GM18526 (cell line): ENCODE measurements around the gene CCDC33.

Source experiments
- POLR2A ChIP-seq: IDR thresholded peaks from 3 replicates; pipeline ENCODE4 v1.6.1; 2011; ENCODE audit not compliant: insufficient read length; ENCODE audit errors: extremely low read depth

CCDC33 gene

DNA sequence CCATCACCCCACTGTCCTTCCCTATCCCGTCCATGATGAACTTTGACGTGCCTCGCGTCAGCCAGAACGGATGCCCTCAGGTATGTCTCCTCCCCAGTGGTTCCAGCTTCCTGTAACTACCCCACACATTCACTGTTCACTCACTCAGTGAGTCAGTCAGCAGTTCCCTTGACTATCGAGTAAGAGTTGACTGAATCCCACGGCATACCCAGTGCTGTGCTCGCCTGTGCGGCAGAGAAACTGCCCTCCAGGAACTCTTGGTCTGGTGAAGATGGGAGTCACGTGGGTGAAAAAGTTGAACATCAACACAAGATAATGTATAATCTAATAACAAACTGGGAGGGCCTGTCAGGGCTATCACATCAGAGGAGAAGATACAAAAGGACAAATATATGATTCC, 36.7 kb downstream of the CCDC33 start:
- no peak for TF ChIP-seq POLR2A

DNA sequence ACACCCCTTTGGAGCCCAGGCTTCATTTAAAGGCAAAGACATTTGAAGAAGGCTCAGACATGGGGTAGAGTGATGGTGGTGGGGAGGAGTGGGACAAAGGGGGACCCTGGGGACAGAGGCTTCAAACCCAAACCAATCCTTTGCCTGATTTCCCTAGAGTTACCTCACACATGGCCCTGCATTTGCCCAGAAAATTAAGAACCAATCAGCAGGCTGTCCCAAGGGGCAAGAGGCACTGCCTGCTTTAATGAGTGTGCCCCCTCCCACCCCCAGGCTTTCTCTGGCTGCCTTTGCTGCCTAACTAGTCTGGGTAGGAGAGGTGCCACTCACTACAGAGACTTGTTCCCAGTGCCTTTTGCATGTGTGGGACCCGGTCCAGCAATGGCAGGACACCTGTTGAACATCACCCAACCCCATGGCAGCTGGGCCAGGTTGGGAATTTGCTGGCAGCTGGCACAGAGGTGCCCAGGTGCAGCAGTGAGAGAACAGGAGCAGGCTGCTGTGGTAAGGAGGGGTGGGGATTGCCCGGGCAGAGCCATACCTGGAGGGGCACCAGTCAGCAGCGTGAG, 38.4 kb downstream of the CCDC33 start:
- TF ChIP-seq POLR2A = no peak

DNA sequence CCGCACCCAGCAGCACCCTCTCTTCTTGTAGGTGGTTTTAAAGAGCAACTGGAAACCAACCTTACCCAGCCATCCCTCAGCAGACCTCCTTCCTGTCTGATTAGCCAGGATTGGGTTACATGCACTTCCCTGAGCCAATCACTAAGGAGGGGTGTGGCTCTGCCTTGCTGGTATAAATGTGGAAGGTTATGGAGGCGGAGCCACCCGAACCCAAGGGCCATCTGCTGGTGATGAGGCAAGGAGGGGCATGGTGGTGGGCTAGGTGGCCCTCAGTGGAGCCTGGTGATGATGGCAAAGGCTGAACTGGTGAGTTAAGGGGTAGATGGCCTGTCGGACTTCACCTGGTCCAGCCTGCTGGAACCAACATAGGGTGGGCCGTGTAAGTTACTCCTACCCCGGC, 39.8 kb downstream of the CCDC33 start:
- TF ChIP-seq POLR2A = no peak

DNA sequence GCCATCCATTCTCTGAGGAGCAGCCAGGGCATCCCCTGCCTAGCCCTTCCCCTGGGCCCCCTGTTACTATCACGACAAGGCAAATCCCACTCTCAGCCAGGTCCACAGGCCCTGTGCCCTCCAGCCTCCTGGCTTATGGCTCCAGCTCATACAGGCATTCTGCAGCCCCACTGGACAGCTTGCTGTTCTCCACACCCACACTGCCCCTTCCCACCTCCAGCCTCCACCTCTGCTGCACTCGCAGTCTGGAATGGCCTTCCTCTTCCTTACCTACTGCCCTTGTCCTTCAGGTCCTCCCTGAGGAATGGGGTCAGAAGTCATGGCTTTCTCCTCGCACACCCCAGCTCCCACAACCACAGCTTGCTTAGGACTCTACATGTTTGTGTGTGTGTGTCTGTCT, 40.4 kb downstream of the CCDC33 start:
- no peak for TF ChIP-seq POLR2A

DNA sequence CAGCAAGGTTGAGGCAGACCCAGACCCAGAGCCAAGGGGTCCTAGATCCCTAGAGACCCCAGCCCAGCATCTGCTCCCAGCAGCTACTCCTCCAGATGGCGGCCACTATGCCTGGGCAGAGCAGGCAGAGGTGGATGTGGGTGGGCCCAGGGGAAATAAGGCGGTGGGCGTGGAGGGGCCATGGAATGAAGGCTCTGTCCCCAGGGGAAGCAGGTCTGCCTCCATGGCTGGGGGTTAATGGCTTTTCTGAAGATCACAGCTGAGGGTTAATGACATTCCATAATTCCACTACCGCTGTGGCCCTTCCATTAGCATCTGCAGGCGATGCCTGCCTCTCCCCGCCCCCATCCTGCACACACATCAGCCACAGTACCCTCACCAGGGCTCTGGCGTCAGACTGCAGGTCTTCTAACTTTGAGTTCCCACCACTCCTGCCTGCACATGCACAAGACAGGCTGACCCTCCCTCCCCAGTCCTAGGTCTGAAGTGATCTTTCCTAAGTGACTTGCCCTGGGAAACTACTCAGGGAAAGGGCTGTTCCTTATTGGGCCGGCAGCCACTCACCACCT, 41.2 kb downstream of the CCDC33 start:
- TF ChIP-seq POLR2A = no peak

DNA sequence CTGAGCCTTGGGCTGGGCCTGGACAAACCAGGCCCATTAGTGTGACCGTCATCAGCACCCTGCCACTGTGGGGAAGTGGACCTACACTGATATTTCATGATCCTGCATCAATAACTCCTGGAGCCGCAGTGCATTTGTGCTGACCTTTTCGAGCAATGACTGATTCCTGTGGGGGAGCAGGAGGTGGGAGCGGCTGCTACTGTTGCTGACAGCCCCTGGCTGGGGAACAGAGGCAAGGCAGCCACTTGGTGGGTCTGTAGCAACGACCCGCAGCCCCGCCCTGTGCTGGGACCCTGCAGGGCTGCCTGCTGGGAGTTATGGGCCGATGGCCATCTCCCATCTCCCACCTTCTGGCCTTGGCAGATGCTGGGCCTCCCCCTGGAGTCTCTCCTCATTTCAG, 42.1 kb downstream of the CCDC33 start:
- no peak for TF ChIP-seq POLR2A

DNA sequence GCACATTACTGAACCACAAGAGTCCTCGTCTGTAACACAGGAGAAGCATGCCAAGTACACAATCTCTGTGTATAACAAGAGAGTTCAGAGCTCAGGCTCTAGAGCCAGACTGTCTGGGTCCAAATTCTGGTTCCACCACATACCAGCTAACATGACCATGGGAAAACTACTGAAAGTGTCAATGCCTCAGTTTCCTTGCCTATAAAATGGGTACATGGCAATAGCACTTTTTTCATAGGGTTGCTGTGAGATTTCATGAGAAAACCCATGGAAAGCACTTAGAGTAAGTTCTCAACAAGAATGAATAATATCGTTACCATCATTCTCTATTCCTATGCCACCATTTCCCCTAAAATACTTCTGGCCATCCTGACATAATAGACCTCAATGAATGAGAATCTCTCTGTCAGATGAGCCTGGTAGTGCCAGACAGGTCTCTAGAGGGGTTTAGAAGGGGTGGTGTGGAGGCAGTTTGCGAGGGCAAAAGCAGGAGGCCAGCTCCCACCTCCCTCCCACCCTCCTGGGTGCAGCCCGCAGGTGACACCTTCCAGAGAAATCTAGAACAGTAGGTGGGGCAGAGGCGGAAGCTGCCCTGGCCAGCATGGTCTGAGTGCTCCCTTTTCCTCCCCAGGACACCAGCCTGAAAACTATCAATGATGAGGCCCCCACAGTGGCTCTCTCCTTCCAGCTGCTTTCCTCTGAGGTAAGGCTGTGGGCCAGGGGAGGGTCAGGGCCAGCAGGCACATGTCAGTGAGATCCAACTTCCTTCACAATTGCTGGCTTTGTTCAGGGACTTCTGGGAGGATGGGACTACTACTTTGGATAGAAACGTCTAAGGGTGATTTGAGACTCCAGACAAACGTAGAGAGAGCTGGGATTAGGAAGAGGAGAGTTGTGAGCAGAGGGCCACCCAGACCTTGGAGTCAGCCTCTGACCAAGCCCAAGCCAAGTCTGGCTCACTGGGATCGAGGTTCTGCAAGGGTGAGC, 45.3 kb downstream of the CCDC33 start:
- no peak for TF ChIP-seq POLR2A

DNA sequence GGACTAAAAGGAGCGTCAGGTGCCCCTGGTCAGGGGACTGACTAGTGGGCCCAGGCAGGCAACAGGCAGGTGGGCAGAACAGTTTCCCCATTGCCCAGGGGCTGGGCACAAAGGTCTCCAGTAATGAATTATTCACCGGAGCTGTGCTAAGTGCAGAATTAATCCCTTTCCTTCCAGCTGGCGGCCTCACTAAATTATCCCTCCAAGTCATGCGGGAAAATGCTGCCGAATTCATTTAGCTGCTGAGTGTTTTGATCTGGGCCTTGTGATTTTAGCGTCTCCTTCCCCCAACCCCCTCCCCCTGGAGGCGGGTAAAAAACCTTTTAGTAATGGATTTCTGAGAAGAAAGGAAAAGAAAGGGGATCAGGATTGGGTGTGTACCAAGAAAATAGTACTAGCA, 47.2 kb downstream of the CCDC33 start:
- TF ChIP-seq POLR2A = no peak

DNA sequence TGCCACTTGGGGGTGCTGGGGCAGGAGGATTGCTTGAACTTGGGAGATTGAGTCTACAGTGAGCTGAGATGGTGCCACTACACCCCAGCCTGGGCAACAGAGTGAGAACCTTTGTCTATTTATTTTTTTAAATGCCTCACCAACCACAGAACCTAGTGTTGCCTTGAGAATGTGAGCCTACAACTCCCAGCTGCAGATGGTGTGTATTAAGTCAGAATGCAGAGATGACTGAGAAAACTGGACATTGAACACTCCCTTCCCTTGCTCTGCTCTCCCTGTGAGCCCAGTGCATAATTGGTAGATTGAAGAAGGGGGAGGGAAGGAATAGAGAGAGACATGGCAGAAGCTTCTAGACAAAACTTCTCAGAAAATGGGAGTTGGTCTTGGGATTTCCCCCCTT, 53.5 kb downstream of the CCDC33 start:
- TF ChIP-seq POLR2A = no peak

DNA sequence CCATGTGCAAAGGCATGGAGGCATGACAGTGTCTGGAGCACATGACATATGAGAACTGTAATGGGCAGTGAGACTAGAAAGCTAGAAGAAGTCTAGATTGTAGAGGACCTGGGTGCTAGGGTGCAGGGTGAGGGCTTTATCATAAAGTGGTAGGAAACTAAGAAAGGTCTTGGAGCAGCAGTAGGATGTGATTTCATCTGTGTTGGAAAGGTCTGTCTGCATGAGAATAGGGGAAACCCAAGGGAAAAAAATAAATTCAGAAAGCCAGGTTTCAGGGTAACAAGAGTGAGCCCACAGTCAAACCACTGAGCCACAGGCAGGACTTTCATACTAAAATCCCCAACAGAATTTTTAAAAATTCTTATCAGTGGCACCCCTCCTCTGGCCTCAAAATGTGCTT, 54.5 kb downstream of the CCDC33 start:
- TF ChIP-seq POLR2A = no peak

DNA sequence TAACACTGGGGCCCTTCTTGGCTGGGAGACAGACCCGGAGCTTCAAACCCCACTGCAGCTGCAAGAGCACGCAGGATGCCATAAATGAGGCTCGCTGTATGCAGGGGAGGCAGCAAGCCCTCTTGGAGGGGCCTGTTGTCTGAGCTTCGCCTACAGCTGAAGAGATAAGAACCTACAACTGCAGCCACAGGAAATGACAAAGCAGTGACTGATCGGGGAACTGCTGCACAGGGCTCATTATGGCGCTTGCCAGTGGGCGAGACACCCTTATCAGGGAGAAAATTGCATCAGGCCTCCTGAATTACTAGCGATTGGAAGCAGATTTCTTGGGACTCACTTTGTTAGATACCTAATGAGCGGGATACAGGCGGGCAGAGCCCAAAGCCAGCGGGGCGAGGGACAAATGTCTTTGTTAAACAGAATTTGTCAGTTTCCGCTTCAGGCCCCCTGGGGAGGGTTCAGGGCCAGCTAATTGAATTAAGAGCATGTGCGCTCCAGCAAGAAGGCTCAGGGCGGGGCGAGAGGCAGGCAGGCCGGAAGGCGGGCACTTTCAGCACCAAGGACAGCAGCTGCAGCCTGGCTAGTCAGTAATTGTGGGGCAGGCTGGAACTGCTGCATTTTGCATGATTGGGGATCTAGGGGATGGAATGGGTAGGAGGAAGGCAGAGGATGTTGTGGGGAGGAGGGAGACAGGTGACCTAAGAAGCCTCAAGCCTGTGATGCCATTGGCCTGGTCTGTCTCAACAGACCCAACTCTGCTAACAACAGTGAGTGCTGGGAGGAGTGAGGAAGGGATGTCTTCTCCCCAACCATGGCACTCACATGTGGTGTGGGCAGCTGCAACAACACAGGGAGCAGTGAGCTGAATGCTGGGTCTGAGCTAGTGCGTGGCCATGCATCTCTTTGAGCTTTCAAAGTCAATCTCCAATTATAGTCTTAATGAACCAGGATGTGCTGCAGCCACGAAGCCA, 55.3 kb downstream of the CCDC33 start:
- TF ChIP-seq POLR2A = no peak

DNA sequence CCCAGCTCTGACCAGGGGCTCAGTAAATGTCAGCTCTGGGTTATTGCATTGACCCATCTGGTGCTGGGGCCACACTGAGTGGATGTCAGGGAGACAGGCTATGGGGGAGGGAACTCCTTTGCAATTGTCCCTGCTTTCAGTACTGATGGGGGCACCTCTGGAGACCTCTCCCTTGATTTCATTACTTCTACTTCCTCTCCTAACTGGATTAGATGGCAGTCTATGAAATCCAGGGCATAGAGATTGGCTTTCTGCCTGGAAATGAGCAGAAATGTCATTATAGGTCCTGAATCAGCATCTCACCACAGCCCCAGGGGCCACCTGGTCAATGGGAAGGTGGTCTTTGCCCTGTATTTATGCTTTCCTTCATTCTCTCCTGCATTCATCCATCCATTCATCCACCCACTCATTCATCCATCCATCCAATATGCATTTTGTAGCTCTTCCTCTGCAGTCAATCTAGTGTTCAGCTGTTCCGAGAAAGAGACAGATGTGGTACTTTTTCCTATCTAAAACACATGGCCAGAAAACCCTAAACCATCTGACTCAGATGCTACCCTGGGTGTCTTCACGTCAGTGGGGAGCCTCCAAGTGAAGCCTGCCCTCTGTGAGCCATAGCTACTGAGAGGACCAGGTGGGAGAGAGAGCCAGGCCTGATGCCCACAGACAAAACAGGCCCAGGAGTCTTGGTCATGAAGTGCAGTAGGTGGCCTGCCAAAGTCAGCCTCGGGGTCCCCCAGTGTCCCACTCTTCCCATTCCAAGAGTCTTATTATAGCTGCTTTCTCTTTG, 57.1 kb downstream of the CCDC33 start:
- TF ChIP-seq POLR2A = no peak

DNA sequence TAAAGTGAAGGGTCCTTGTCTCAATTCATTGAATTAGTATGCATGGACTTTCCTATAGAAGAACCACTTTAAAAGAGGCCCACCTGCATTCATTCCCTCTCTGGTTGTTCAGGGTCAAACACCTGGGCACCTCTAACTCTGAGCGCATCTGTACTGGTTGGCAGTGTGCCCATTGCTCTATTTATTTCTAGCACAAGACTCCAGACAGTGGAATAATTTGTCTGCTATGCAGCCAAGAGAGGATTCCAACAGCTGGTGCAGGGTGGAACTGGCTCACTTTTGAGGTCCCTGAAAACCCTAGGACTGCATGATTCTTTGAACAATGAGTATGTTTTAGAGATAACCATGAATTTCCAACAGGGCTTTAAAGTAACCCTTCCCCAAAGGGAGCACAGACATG, 57.9 kb downstream of the CCDC33 start:
- no peak for TF ChIP-seq POLR2A

DNA sequence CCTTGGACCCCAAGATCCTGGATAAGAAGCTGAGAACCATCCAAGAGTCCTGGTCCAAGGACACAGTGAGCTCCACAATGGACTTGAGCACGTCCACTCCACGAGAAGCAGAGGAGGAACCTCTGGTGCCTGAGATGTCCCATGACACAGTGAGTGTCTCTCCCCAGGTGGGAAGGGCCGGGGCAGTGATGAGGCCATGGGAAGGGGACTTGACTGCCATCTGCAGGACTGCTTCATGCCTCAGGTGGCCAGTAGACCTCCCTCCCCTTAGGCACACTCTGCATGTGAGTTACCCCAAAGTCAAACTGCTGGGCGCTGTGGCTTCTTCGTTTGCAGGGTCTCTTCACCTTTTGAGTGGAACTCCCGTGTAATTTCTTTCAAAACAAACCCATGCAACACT, 59.7 kb downstream of the CCDC33 start:
- no peak for TF ChIP-seq POLR2A
